Glutamatergic neuron (in vitro differentiated cells): ENCODE results near the gene ROS1. TPM values are rescaled to one million over a fixed set of nuclear protein-coding genes. Genes with fewer than 3 reads are reported as not detected.

Experiments
- DNase-seq: peaks from one replicate; pipeline ENCODE4 v3.0.0; 2022
- H3K27ac Mint-ChIP-seq: one replicate; pipeline ENCODE4 v1.8.0; 2020; ENCODE audit warnings: mild to moderate bottlenecking, mixed read lengths, inconsistent platforms; ENCODE audit not compliant: unreplicated experiment
- H3K27me3 Mint-ChIP-seq: one replicate; pipeline ENCODE4 v1.8.0; 2020; ENCODE audit warnings: mild to moderate bottlenecking, moderate library complexity, mixed read lengths, inconsistent platforms; ENCODE audit not compliant: unreplicated experiment
- H3K36me3 Mint-ChIP-seq: one replicate; pipeline ENCODE4 v1.8.0; 2020; ENCODE audit warnings: mild to moderate bottlenecking, mixed read lengths, inconsistent platforms; ENCODE audit not compliant: unreplicated experiment
- H3K4me1 Mint-ChIP-seq: one replicate; pipeline ENCODE4 v1.8.0; 2020; ENCODE audit warnings: mild to moderate bottlenecking, low read depth, mixed read lengths, inconsistent platforms; ENCODE audit not compliant: unreplicated experiment
- H3K4me3 Mint-ChIP-seq: one replicate; pipeline ENCODE4 v1.8.0; 2020; ENCODE audit warnings: mild to moderate bottlenecking, mixed read lengths, inconsistent platforms; ENCODE audit not compliant: unreplicated experiment
- H3K9me3 Mint-ChIP-seq: one replicate; pipeline ENCODE4 v1.8.0; 2020; ENCODE audit warnings: mild to moderate bottlenecking, moderate library complexity, mixed read lengths, inconsistent platforms; ENCODE audit not compliant: unreplicated experiment
- total RNA-seq: library from RNA; stranded (reverse); fragmentation: NEBNext Ultra II Directional; extraction: Animal tissue kit (Norgen Biotek cat#: 25700); gene quantifications from one replicate; pipeline ENCODE4 v1.2.1, GENCODE V29; 2021; ENCODE audit not compliant: unreplicated experiment
- TF ChIP-seq, protein P1 (sequence below): fragments of 200-600 bp; sonication (generic); IDR thresholded peaks from one replicate; pipeline ENCODE4 v1.5.0; 2021; ENCODE audit not compliant: partially characterized antibody, unreplicated experiment

The ROS1 gene
- total RNA-seq, 1 donor from 2014 or later: not detected

DNA sequence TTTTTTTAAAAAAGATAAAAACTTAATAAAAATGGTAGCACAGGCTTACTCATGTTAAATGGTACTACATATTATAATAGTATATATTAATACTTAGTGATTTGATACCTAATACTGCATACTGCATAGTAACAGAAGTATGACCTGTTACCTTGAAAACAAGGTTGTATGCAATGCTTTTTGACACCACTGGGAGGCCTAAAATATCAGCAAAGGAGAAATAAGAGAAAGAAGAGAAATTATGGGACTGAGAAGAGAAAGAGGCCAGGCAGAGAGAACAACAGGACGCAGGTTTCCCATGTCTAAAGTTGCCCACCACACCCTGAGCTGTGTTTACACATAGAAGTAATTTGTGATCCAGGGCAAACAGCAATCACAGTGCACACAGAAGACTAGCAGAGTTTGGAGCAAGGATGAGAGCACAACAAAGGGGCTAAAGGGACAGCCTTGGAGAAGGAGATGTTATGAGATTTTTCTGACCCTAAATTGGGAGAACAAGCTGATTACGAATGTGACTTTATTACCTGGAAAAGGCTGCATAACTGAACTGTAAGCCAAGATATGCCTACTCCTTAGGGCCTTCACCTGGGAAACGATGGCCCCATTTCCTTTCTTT is 73.2 kb downstream of the ROS1 start:
- Mint-ChIP-seq H3K4me3 (no peak overlapping the region), H3K36me3 (no peaks in the 10 kb centered on the region), H3K27me3 (no peaks in the 10 kb centered on the region)

DNA sequence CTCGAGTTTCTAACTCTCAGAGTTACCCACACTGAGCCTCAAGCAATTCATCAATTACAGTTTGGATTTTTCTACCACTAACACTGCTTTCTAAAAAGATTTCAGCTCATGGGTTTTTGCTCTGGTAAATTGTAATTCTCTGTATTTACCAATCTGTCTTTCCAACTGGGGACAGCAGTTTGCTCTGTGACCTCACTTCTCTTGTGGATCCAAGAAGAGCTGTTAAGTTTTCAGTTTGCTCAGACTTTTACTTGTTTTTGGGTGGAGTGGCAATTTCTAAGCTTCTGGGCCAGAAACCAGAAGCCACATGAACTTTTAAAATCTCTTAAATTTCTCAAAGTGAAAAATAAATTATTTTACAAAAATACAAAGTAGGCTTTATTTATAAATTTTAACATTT is 74.2 kb downstream of the ROS1 start:
- DNase-seq: no peak
- Mint-ChIP-seq H3K4me3 (no peak overlapping the region), H3K27ac (no peak overlapping the region), H3K27me3 (no peaks in the 10 kb centered on the region), H3K9me3 (no peaks in the 10 kb centered on the region), H3K36me3 (no peaks in the 10 kb centered on the region), H3K4me1 (no peaks in the 10 kb centered on the region)
- TF ChIP-seq, protein P1, sequence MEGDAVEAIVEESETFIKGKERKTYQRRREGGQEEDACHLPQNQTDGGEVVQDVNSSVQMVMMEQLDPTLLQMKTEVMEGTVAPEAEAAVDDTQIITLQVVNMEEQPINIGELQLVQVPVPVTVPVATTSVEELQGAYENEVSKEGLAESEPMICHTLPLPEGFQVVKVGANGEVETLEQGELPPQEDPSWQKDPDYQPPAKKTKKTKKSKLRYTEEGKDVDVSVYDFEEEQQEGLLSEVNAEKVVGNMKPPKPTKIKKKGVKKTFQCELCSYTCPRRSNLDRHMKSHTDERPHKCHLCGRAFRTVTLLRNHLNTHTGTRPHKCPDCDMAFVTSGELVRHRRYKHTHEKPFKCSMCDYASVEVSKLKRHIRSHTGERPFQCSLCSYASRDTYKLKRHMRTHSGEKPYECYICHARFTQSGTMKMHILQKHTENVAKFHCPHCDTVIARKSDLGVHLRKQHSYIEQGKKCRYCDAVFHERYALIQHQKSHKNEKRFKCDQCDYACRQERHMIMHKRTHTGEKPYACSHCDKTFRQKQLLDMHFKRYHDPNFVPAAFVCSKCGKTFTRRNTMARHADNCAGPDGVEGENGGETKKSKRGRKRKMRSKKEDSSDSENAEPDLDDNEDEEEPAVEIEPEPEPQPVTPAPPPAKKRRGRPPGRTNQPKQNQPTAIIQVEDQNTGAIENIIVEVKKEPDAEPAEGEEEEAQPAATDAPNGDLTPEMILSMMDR: no peak

More for the DNA sequence above, 73.2 kb downstream of the ROS1 start:
- TF ChIP-seq, protein P1: peak; percentile 70
- H3K27ac Mint-ChIP-seq: no peak overlapping the region
- no peaks in the 10 kb centered on the region for H3K4me1 Mint-ChIP-seq
- DNase-seq: no peak
- H3K9me3 Mint-ChIP-seq: no peaks in the 10 kb centered on the region

DNA sequence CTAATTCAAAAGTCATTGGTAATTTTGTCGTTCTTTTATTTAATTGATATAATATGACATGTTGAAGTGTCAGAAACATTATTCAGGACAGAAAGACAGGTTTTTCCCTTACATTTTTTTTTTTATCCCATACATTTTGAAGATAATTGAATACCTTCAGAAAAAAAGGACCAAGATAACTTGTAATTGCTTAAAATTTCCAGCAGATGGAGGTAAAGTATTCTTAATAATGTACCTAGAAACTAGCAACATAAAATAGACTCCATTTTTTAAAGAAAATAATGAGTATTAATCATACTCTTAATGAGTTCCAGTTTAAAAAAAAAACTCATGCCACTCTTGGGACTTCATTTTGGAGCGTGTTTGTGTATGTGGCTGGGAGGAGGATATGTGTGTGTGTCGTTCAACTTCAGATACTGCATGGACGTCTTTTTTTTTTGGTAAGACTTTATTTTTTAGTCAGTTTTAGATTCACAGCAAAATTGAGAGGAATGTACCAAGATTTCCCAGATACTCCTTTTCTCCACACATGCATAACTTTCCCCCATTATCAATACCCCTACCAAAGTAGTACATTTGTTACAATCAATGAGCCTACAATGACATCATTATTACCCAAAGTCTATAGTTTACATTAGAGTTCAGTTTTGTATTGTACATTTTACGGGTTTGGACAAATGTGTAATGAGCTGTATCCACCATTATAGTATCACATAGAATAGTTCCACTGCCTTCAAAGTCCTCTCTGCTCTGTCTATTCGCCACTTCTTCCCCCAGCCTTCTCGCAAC is 79.4 kb downstream of the ROS1 start:
- H3K4me1 Mint-ChIP-seq: no peaks in the 10 kb centered on the region

DNA sequence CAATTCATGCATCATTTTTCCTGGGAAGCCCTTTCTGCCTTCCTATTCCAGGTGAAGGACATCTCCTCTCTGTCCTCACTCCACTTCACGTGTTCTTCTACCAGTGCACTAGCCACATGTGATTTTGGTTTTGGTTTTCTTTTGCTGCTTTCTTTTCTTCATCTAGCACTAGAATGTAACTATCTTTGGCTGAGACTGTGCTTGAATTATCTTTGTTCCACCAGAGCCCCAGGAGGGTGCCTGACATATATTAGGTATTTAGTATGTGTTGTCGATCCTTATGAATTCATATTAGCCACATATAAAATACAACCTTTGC is 80.5 kb downstream of the ROS1 start:
- DNase-seq: no peak
- TF ChIP-seq, protein P1: no peak
- H3K9me3 Mint-ChIP-seq: no peaks in the 10 kb centered on the region
- no peaks in the 10 kb centered on the region for H3K27me3 Mint-ChIP-seq
- no peak overlapping the region for H3K27ac Mint-ChIP-seq
- H3K4me1 Mint-ChIP-seq: no peaks in the 10 kb centered on the region
- no peaks in the 10 kb centered on the region for H3K36me3 Mint-ChIP-seq
- no peak overlapping the region for H3K4me3 Mint-ChIP-seq

More for the DNA sequence above, 79.4 kb downstream of the ROS1 start:
- Mint-ChIP-seq H3K36me3 (no peaks in the 10 kb centered on the region), H3K27ac (no peak overlapping the region), H3K4me3 (no peak overlapping the region), H3K9me3 (no peaks in the 10 kb centered on the region), H3K27me3 (no peaks in the 10 kb centered on the region)
- TF ChIP-seq, protein P1: peak; percentile 79
- no peak for DNase-seq
